GM12892 (cell line): ENCODE results near the gene INCENP.
A peak's percentile ranks its signal among the peaks of the same experiment; 100 is the strongest.
"Not testable (repeated sequence)": the region's sequence is repeated elsewhere in the genome, so short reads cannot be mapped to it uniquely, and the experiment has no call there.

ENCODE experiments used
- DNase-seq: peaks from one replicate; pipeline ENCODE4 v3.0.0; 2011; ENCODE audit not compliant: insufficient read length
- FAIRE-seq: peaks from 2 replicates; lab custom pipeline; 2011; peaks lifted over from hg19 to GRCh38; lab: Jason Lieb, UNC
- POLR2A ChIP-seq: IDR thresholded peaks from 2 replicates; pipeline ENCODE4 v1.6.1; 2011; ENCODE audit warnings: low read depth, low read length, control low read depth
- POLR2AphosphoS5 ChIP-seq: IDR thresholded peaks from 2 replicates; pipeline ENCODE4 v1.6.1; 2011; ENCODE audit warnings: low read depth, low read length, control low read depth
- TAF1 ChIP-seq: IDR thresholded peaks from 2 replicates; pipeline ENCODE4 v1.6.1; 2011; ENCODE audit warnings: low read depth, mild to moderate bottlenecking, control low read depth, low read length, borderline replicate concordance

INCENP gene

GRCh38 chr11:62166371-62166770 is 42.6 kb downstream of the INCENP start:
- TF ChIP-seq TAF1 (no peak), POLR2A (no peak), POLR2AphosphoS5 (no peak)
- DNase-seq (no peak), FAIRE-seq (no peak)

- DNase-seq (no peak), FAIRE-seq (no peak)
- TF ChIP-seq POLR2A: no peak
- TF ChIP-seq POLR2AphosphoS5: no peak
- no peak for TF ChIP-seq TAF1
These were observed 45.6 kb downstream of the INCENP start for GRCh38 chr11:62169448-62169847.

GRCh38 chr11:62169935-62170334 is 46.1 kb downstream of the INCENP start:
- no peak for TF ChIP-seq TAF1
- FAIRE-seq (no peak), DNase-seq (no peak)

GRCh38 chr11:62171261-62171723 is 47.5 kb downstream of the INCENP start:
- DNase-seq: no peak
- TF ChIP-seq POLR2A: no peak
- TF ChIP-seq POLR2AphosphoS5: no peak
- TF ChIP-seq TAF1: no peak
- peak; percentile 74 for FAIRE-seq

DNA sequence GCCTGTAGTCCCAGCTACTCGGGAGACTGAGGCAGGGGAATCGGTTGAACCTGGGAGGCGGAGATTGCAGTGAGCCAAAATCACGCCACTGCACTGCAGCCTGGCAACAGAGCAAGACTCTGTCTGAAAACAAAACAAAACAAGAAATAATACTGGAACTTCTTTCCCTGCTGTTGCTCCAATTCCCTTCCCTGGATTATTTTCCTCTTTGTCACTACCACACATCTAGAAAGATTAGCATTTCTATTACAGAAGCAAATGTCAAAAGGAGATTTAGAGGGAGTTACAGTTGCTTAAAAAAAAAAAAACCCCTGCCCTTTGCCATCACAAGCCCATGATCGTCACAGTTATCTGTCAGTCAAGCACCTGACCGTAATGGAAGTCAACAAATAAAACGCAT is 48.5 kb downstream of the INCENP start:
- no peak for TF ChIP-seq POLR2A
- TF ChIP-seq POLR2AphosphoS5: no peak
- TF ChIP-seq TAF1: no peak
- FAIRE-seq (no peak), DNase-seq (no peak)

DNA sequence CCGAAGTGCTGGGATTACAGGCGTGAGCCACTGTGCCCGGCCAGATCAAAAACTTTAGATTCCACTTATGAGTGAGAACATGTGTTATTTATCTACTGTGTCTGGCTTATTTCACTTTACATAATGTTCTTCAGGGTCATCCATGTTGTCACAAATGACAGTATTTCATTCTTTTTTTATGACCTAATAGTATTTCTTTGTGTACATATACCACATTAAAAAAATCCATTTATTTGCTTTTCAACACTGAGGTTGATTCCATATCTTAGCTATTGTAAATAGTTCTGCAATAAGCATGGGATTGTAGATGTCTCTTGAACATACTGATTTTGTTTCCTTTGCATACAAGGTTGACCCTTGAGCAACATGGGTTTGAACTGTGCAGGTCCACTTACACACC is 53.0 kb downstream of the INCENP start:
- FAIRE-seq: no peak

DNA sequence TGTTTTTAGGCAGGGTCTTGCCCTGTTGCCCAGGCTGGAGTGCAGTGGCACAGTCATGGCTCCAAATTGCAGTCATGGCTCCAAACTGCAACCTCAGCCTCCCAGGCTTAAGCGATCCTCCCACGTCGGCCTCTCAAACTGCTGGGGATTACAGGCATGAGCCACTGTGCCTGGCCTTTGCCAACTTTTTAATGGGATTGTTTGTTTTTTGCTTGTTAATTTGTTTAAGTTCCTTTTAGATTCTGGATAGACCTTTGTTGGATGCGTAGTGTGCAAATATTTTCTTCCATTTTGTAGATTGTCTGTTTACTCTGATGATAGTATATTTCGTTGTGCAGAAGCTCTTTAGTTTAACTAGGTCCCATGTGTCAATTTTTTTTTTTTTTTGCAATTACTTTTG is 56.2 kb downstream of the INCENP start:
- FAIRE-seq: no peak

More for the DNA sequence above, 53.0 kb downstream of the INCENP start:
- DNase-seq: no peak
- no peak for TF ChIP-seq POLR2AphosphoS5
- no peak for TF ChIP-seq TAF1
- no peak for TF ChIP-seq POLR2A

GRCh38 chr11:62181097-62181496 is 57.3 kb downstream of the INCENP start:
- DNase-seq (no peak), FAIRE-seq (no peak)
- TF ChIP-seq POLR2A: no peak
- no peak for TF ChIP-seq POLR2AphosphoS5
- no peak for TF ChIP-seq TAF1

More for the DNA sequence above, 56.2 kb downstream of the INCENP start:
- no peak for DNase-seq
- TF ChIP-seq POLR2AphosphoS5 (no peak), POLR2A (no peak), TAF1 (no peak)

DNA sequence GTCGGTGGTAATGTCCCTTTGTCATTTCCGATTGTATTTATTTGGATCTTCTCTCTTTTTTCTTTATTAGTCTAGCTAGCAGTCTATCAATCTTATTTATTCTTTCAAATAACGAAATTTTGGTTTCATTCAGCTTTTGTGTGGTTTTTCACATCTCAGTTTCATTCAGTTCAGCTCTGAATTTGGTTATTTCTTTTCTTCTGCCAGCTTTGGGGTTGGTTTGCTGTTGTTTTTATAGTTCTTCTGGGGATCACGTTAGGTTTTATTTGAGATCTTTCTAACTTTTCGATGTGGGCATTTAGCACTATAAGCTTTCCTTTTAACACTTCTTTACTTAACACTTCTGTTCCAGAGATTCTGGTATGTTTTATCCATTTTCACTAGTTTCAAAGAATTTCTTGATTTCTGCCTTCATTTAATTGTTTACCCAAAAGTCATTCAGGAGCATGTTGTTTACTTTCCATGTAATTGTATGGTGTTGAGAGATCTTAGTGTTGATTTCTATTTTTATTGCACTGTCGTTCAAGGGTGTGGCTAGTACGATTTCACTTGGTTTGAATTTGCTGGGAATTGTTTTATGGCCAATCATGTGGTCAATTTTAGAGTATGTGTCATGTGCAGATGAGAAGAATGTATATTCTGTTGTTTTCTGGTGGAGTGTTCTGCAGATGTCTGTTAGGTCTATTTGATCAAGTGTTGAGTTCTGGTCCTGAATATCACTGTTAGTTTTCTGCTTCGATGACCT is 58.5 kb downstream of the INCENP start:
- no peak for FAIRE-seq
- DNase-seq: no peak
- TF ChIP-seq POLR2AphosphoS5: no peak
- no peak for TF ChIP-seq TAF1
- no peak for TF ChIP-seq POLR2A

DNA sequence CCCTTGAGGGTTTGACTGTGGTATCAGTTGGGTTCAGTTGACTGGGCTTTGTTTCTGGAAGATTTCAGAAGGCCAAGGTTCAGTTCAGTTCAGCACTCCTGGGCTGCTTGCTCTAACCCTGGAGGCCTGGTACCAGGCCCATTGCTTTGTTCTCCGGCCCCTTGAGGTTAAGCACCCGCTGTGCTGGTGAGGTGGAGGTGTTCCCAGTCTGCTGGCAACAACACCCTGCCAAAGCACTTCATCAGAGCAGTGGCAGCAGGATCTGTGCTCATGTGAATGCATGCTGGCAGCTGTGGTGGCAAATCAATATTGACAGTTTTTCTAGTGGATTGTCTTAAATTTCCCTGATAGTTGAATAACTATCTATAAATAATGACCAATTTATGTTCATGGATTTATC is 62.4 kb downstream of the INCENP start:
- no peak for DNase-seq
- no peak for TF ChIP-seq POLR2AphosphoS5
- TF ChIP-seq POLR2A: no peak
- TF ChIP-seq TAF1: no peak
- no peak for FAIRE-seq

GRCh38 chr11:62190011-62190410 is 66.2 kb downstream of the INCENP start, which contains the start of gene SCGB1D1:
Gene SCGB1D1, plus strand, starts transcription at chr11:62190216. Its CDS starts 69 bp downstream, at chr11:62190285.
- DNase-seq (no peak), FAIRE-seq (no peak)
- TF ChIP-seq POLR2A (no peak), TAF1 (no peak), POLR2AphosphoS5 (no peak)

DNA sequence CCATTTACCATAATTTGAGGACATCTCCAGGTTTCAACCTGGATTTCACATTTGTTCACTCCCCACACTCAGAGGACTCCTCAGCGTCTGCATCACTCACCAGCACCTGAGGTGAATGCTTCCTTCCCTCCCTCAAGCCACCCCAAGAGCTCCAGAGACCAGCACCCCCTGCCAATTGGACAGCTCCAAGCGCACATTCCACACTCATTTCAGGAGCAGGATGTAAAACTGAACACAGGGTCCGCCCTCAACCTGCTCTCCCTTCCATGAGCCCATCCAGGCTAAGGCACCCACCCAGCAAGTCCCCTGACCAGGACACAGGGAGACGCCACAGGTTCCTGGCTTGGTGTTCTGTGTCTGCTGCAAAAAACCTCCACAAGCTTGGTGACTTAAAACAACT is 70.1 kb downstream of the INCENP start:
- DNase-seq (no peak), FAIRE-seq (no peak)
- TF ChIP-seq POLR2A (no peak), TAF1 (no peak), POLR2AphosphoS5 (no peak)

DNA sequence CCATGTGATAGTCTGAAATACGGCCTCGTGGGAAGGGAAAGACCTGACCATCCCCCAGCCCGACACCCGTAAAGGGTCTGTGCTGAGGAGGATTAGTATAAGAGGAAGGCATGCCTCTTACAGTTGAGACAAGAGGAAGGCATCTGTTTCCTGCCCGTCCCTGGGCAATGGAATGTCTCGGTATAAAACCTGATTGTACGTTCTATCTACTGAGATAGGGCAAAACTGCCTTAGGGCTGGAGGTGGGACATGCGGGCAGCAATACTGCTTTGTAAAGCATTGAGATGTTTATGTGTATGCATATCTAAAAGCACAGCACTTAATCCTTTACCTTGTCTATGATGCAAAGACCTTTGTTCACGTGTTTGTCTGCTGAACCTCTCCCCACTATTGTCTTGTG is 71.2 kb downstream of the INCENP start:
- not testable (repeated sequence) for FAIRE-seq, DNase-seq

- TF ChIP-seq POLR2A (no peak), TAF1 (no peak)
- no peak for FAIRE-seq
- DNase-seq: no peak
These were observed 72.1 kb downstream of the INCENP start for GRCh38 chr11:62195945-62196344.

GRCh38 chr11:62197400-62197799 is 73.6 kb downstream of the INCENP start:
- FAIRE-seq, DNase-seq: not testable (repeated sequence)
